Caki2 (cell line): Measurements from ENCODE around the gene TMEM50B. TPM values are rescaled to one million over a fixed set of nuclear protein-coding genes. Genes with fewer than 3 reads are reported as not detected.

Experiments
- DNase-seq: peaks from one replicate; pipeline ENCODE4 v3.0.0-alpha.2; 2015; ENCODE audit warnings: low read depth
- in situ Hi-C: cut with HindIII; loops from 2 replicates; pipeline ENCODE4 v1.10.0; 2016; ENCODE audit warnings: low sequenced_read_pairs, low pct_unique_long_range_greater_than_20kb, mixed read lengths
- total RNA-seq: library from RNA; depleted of rRNA; stranded (reverse); fragments of >200 nt; shearing (Covaris generic); gene quantifications from 2 replicates; pipeline ENCODE4 v1.2.3, GENCODE V29; 2014; ENCODE audit warnings: low replicate concordance; rRNA removed

TMEM50B gene
- total RNA-seq, 1 experiment from 2014 or later, result 27.1 TPM

DNA sequence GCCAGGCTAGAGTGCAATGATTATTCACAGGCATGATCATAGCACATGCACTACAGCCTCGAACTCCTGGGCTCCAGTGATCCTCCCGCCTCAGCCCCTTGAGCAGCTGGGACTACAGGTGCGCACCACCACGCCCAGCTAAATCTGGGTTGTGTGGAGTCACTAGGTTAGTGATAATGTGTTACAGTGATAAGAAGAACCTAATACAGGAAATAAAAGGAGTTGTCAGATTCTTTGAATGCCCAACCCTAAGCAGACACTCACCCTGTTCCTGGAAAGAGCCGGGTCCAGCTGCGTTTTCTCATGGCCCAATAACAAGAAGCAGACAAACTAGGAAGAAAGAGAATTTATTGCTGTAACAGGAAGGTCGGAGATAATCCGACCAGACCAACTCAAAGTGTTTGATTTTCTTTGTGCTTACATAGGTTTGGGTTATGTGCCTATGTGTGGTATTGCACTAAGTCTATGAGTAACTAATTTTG, 67.8 kb downstream of the TMEM50B start:
- no peak for DNase-seq
- in situ Hi-C loops, result no loop called here

DNA sequence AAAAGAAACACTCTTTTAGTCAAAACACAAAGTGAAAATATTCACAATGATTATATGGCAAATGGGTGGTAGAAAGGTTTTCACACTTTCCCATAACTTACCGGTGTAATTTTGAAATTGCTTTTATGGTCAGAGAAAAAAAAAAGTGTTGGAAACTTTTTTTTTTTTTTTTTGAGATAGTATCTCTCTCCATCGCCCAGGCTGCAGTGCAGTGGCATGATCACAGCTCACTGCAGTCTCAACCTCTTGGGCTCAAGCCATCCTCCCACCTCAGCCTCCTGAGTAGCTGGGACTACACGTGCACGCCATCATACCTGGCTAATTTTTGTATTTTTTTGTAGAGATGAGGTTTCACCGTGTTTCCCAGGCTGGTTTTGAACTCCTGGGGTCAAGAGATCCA, 73.3 kb downstream of the TMEM50B start:
- in situ Hi-C loops, result no loop called here
- no peak for DNase-seq

DNA sequence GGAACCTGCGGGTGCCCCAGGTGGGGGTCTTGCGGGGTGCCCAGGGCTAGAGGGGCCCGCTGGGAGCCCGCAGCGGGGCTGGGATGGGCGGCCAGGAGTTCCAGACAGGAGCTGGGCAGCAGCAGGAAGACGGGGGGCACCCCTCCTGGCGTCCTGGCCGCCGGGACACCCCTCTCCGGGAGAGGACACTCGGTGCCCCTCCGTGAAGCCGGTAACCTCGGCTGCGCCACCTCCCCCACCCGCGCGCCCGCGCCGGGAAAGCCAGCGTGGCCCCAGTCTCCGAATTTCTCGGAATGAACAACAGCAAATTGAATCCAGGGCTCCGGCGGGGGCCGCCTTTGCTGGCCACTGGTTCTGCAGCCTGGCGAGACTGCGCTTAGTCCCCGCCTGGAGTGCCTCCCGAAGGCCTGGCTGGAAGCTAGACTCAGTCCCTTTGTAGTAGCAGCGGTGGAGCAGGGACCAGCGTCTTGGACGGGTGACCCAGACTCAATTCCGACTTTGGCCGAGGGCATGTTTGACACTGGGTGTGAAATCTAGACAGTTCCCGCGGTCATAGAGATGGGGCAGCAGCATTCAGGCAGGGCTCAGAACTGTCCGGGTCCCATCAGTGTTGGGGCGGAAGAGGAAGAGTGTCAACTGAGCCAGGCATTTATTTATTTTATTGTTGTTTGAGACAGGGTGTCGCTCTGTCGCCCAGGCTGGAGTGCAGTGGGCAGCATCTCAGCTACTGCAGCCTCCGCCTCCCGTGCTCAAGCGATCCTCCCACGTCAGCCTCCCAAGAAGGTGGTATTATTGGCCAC, 75.8 kb downstream of the TMEM50B start:
- DNase-seq, result peak; percentile 75
- in situ Hi-C loops, result no loop called here

DNA sequence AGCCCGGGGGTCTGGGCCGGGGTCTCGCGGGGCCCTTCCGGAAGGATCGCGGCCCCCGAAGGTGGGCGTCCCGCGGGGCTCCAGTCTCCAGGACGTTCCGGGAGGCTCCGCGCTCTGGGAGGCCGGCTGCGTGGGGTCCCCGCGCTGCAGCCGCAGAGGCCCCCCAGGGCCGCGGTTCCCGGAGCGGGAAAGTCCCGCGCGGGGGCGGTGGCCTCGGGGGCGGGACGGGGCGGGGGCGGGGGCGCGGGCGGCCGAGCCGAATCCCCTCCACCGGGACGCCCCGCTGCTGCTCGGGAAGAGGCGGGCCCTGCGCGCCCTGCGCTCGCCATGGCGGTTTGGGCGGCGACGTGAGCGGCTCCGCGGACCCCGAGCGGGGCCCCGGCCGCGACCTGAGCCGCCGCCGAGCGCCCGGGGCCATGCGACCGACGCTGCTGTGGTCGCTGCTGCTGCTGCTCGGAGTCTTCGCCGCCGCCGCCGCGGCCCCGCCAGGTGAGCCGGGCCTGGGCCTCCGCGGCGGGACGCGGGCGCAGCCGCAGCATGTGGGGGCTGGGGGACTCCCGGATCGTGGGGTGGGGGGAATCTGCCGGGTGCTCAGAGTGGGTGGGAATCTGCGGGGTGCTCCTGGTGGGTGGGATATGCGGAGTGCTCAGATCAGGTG, 76.5 kb downstream of the TMEM50B start, which contains the start of gene IFNGR2:
Gene IFNGR2 (plus strand): TSS at position 286 of the 658 bp plus-strand sequence. CDS start 131 bp downstream, at position 417.
- no peak for DNase-seq
- in situ Hi-C loops, result no loop called here

DNA sequence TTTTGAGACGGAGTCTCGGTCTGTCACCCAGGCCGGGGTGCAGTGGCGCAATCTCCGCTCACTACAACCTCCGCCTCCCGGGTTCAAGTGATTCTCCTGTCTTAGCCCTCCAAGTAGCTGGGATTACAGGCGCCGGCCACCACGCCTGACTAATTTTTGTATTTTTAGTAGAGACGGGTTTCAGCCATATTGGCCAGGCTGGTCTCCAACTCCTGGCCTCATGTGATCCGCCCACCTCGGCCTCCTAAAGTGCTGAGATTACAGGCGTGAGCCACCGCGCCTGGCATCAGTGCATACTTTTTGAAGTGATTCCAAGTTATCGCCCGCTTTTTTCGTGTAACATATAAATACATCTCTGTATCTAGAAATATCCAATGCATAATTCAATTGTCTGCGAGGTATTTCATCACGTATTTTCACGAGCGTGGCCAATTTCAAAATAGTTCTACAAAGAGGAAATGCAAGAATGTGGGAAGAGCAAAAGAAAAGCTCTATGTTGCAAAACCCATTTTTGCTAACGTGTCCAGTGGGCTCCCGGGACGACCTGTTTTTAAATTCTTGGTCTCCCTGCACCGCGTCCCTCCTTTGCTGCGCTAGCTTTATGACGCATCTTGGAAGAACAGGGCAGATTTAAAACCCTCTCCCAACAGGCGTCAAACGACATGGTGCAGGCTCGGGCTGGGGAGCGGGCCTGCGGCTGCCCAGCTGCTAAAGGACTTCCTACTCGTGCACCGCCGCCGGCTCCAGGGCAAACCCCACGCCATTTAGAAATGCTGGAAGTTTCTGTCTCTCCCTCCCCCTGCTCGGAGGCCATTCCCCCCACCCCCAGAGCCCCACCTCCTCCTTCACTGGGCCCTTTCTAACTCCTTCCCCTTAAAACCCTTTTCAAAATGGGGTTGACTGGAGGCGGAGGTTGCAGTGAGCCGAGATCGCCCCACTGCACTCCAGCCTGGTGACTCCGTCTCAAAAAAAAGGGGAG, 77.5 kb downstream of the TMEM50B start:
- no peak for DNase-seq
- in situ Hi-C loops, result no loop called here

DNA sequence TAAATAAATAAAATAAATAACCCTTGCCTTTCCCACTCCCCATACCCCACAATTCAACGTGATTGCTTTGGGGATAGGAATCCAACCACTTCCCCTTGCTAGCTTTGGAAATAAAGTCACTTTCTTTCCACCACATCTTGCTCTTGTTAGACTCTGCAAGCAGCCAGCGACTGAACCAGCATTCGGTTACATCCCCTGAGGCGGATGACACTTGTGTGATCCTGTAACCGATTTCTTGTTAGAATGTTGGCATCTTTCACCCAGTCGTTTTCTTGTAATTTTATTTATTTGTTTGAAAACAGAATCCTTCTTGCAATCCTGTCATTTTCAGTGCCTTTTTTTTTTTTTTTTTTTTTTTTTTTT, 78.2 kb downstream of the TMEM50B start:
- in situ Hi-C loops, result no loop called here
- no peak for DNase-seq

Other genes with a start within 250 kb of the TMEM50B start
- gene IL10RB, start 213.6 kb downstream of the TMEM50B start, total RNA-seq, result 64.9 and 71.4 TPM in 2 replicates
- gene IFNAR1, start 155.0 kb downstream of the TMEM50B start, total RNA-seq, result 4.4 and 32.2 TPM in 2 replicates
- gene IFNGR2, start 76.6 kb downstream of the TMEM50B start, total RNA-seq, result 90.9 and 93.7 TPM in 2 replicates
- gene DNAJC28, start 11.7 kb upstream of the TMEM50B start, total RNA-seq, result not detected in 2 replicates
- gene GART, start 62.1 kb upstream of the TMEM50B start, total RNA-seq, result 20.9 and 37.4 TPM in 2 replicates
- gene SON, start 63.1 kb upstream of the TMEM50B start, total RNA-seq, result 66.6 and 409 TPM in 2 replicates
- gene DONSON, start 108.7 kb upstream of the TMEM50B start, total RNA-seq, result 44.7 and 63.5 TPM in 2 replicates
- gene CRYZL1, start 161.8 kb upstream of the TMEM50B start, total RNA-seq, result 10.2 and 19.8 TPM in 2 replicates
- 21.6 and 36.1 TPM in 2 replicates for gene ITSN1, start 162.5 kb upstream of the TMEM50B start, total RNA-seq